B cell (primary cell): ENCODE data around the gene GABRA6. TPM values are rescaled to one million over a fixed set of nuclear protein-coding genes. Genes with fewer than 3 reads are reported as not detected.

Source experiments
- ATAC-seq: fragments of 200-7000 bp; cut with Tn5 transposase; one replicate; pipeline ENCODE4 v1.10.0; 2021; ENCODE audit warnings: low read depth, mild to moderate bottlenecking, moderate number of reproducible peaks, moderate library complexity
- CTCF ChIA-PET: fragments of 350-600 bp; sonication (Branson Sonifier 250); formaldehyde crosslinking; loops from one replicate; lab custom pipeline; 2021; ENCODE audit warnings: antibody characterized with exemption, inconsistent platforms; lab: Charles Lee
- POLR2A ChIA-PET: fragments of 350-600 bp; sonication (Branson Sonifier 250); formaldehyde crosslinking; loops from one replicate; lab custom pipeline; 2021; ENCODE audit warnings: antibody characterized with exemption; lab: Charles Lee
- DNase-seq: peaks from one replicate; pipeline ENCODE4 v3.0.0; 2013
- H2AFZ ChIP-seq: 2 replicates; pipeline ENCODE4 v1.6.1; 2012; ENCODE audit warnings: mild to moderate bottlenecking, low read depth, low read length; ENCODE audit not compliant: insufficient read depth, poor library complexity, severe bottlenecking
- H3K27ac ChIP-seq, 2 donors: 1 replicate in 1 of 2; 2 replicates in 1 of 2; pipeline ENCODE4 v1.5.1; 2012 to 2013; ENCODE audit warnings: low read length in 2 of 2, mild to moderate bottlenecking in 2 of 2, moderate library complexity in 1 of 2
- H3K27me3 ChIP-seq, 4 experiments: fragments of 200-600 bp in 1 of 4; sonication (generic) in 1 of 4; replicated peaks in 1 of 4; 1 replicate in 2 of 4; 2 replicates in 2 of 4; pipeline versions ENCODE4 v1.6.1 to v1.7.0; 2013 to 2016; ENCODE audit warnings: low read length in 3 of 4, mild to moderate bottlenecking in 2 of 4, mixed read lengths in 1 of 4, moderate library complexity in 1 of 4; ENCODE audit not compliant: insufficient read depth in 4 of 4, control insufficient read depth in 3 of 4; ENCODE audit errors: control extremely low read depth in 1 of 4
- H3K36me3 ChIP-seq, 2 experiments: replicated peaks in 1 of 2; 1 replicate in 1 of 2; 2 replicates in 1 of 2; pipeline versions ENCODE4 v1.6.1 to v1.7.1; 2013; ENCODE audit warnings: low read length in 1 of 2; ENCODE audit not compliant: insufficient read depth in 2 of 2, control insufficient read depth in 1 of 2; ENCODE audit errors: control extremely low read depth in 1 of 2, extremely low read depth in 1 of 2
- H3K4me1 ChIP-seq, 2 donors: fragments of 200-600 bp in 1 of 2; sonication (generic) in 1 of 2; 1 replicate in 1 of 2; 2 replicates in 1 of 2; pipeline versions ENCODE4 v1.5.1 to v1.6.1; 2013 to 2017; ENCODE audit warnings: low read length in 2 of 2; ENCODE audit not compliant: control insufficient read depth in 2 of 2, insufficient read depth in 2 of 2
- H3K4me2 ChIP-seq: replicated peaks from 2 replicates; pipeline ENCODE3; 2012; ENCODE audit warnings: mild to moderate bottlenecking, low read depth, low read length; ENCODE audit not compliant: poor library complexity, severe bottlenecking
- H3K4me3 ChIP-seq, 5 experiments: fragments of 200-600 bp in 1 of 5; sonication (generic) in 1 of 5; 1 replicate in 3 of 5; 2 replicates in 2 of 5; pipeline versions ENCODE4 v1.5.1 to v1.7.0; 2011 to 2016; ENCODE audit warnings: low read length in 4 of 5, mild to moderate bottlenecking in 4 of 5, low read depth in 2 of 5, control low read depth in 1 of 5, moderate library complexity in 1 of 5; ENCODE audit not compliant: insufficient read depth in 1 of 5; ENCODE audit errors: control extremely low read depth in 1 of 5, extremely low read depth in 1 of 5
- H3K79me2 ChIP-seq: fragments of 200-600 bp; sonication (generic); one replicate; pipeline ENCODE4 v1.6.0; 2016; ENCODE audit warnings: low read length; ENCODE audit not compliant: control insufficient read depth, insufficient read depth
- H3K9ac ChIP-seq: fragments of 200-600 bp; sonication (generic); 2 replicates; pipeline ENCODE4 v1.6.1; 2017; ENCODE audit warnings: mild to moderate bottlenecking, low read length, moderate library complexity
- H3K9me3 ChIP-seq, 3 donors: one replicate each; pipeline versions ENCODE4 v1.6.1 to v1.7.1; 2013; ENCODE audit warnings: low read length in 2 of 3; ENCODE audit not compliant: control insufficient read depth in 2 of 3, insufficient read depth in 1 of 3; ENCODE audit errors: control extremely low read depth in 1 of 3
- H4K20me1 ChIP-seq: 2 replicates; pipeline ENCODE4 v1.6.0; 2012; ENCODE audit warnings: mild to moderate bottlenecking, low read length; ENCODE audit not compliant: insufficient read depth, control insufficient read depth, poor library complexity, severe bottlenecking
- H3K27ac Mint-ChIP-seq: one replicate; pipeline ENCODE4 v1.8.0; 2021; ENCODE audit warnings: mixed read lengths
- H3K27me3 Mint-ChIP-seq: one replicate; pipeline ENCODE4 v1.8.0; 2021; ENCODE audit warnings: mixed read lengths
- H3K4me1 Mint-ChIP-seq: one replicate; pipeline ENCODE4 v1.8.0; 2021; ENCODE audit warnings: mixed read lengths
- H3K4me3 Mint-ChIP-seq: one replicate; pipeline ENCODE4 v1.8.0; 2021; ENCODE audit warnings: mixed read lengths
- H3K9me3 Mint-ChIP-seq: one replicate; pipeline ENCODE4 v1.8.0; 2022; ENCODE audit warnings: mixed read lengths; ENCODE audit not compliant: insufficient read depth
- EZH2 ChIP-seq: IDR thresholded peaks from 2 replicates; pipeline ENCODE4 v1.6.1; 2012; ENCODE audit warnings: borderline replicate concordance, low read depth, mild to moderate bottlenecking, moderate library complexity, low read length; ENCODE audit not compliant: insufficient read depth, poor library complexity, severe bottlenecking
- WGBS: methylation state at CpG from one replicate; pipeline ENCODE4 v1.1.5; 2013; ENCODE audit warnings: missing lambda C conversion rate; ENCODE audit not compliant: insufficient coverage; 5-methylcytosine and 5-hydroxymethylcytosine counted together
- intact Hi-C: fragments of 100-400 bp; cut with micrococcal nuclease; formaldehyde crosslinking; loops from one replicate; pipeline ENCODE4 v1.10.0; 2022
- polyA plus RNA-seq: library from polyadenylated mRNA; depleted of rRNA; stranded (reverse); fragments of >200 nt; gene quantifications from 2 replicates; pipeline ENCODE4 v1.2.3, GENCODE V29; 2012
- total RNA-seq, 2 donors: library from RNA; stranded (reverse); fragments of 120-200 nt in 1 of 2; gene quantifications; 1 replicate in 1 of 2; 2 replicates in 1 of 2; pipeline versions ENCODE4 v1.2.3 to v1.2.4, GENCODE V29; 2013 to 2022
- TF ChIP-seq, protein P1 (sequence below): fragments of 200-600 bp; IDR thresholded peaks from one replicate; pipeline ENCODE4 v1.8.0; 2022; ENCODE audit warnings: antibody characterized with exemption, mild to moderate bottlenecking

Gene GABRA6
- total and polyA plus RNA-seq, 2 donors (not counting 1 experiment from before 2014, with no cell fraction given), result not detected

DNA sequence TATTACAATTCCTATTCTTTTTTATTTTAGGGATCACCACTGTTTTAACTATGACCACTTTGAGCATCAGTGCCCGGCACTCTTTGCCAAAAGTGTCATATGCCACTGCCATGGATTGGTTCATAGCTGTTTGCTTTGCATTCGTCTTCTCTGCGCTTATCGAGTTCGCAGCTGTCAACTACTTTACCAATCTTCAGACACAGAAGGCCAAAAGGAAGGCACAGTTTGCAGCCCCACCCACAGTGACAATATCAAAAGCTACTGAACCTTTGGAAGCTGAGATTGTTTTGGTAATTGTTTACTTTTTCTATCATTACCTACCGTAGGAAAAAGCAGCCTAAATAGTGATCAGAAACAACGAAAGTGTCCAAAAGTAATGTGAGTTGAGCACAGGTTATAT is 6.4 kb downstream of the GABRA6 start:
- no peaks in the 10 kb centered on the region for H3K79me2 ChIP-seq
- TF ChIP-seq EZH2, result no peak
- TF ChIP-seq, protein P1, sequence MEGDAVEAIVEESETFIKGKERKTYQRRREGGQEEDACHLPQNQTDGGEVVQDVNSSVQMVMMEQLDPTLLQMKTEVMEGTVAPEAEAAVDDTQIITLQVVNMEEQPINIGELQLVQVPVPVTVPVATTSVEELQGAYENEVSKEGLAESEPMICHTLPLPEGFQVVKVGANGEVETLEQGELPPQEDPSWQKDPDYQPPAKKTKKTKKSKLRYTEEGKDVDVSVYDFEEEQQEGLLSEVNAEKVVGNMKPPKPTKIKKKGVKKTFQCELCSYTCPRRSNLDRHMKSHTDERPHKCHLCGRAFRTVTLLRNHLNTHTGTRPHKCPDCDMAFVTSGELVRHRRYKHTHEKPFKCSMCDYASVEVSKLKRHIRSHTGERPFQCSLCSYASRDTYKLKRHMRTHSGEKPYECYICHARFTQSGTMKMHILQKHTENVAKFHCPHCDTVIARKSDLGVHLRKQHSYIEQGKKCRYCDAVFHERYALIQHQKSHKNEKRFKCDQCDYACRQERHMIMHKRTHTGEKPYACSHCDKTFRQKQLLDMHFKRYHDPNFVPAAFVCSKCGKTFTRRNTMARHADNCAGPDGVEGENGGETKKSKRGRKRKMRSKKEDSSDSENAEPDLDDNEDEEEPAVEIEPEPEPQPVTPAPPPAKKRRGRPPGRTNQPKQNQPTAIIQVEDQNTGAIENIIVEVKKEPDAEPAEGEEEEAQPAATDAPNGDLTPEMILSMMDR, result no peak
- H3K4me1 Mint-ChIP-seq, result no peaks in the 10 kb centered on the region
- no peaks in the 10 kb centered on the region for H3K9me3 ChIP-seq
- no peaks in the 10 kb centered on the region for H3K9me3 Mint-ChIP-seq
- POLR2A ChIA-PET, result no interaction called here
- intact Hi-C loops, result no loop called here
- no peaks in the 10 kb centered on the region for H3K36me3 ChIP-seq
- H3K27me3 ChIP-seq, result no peaks in the 10 kb centered on the region
- H3K27ac ChIP-seq, result no peak overlapping the region
- no peaks in the 10 kb centered on the region for H4K20me1 ChIP-seq
- CTCF ChIA-PET, result no interaction called here
- no peak overlapping the region for H3K4me3 ChIP-seq
- H3K27ac Mint-ChIP-seq, result no peak overlapping the region
- 100% methylated on average over 4 of the region's 7 CpGs for WGBS
- H2AFZ ChIP-seq, result no peak overlapping the region
- H3K9ac ChIP-seq, result no peak overlapping the region
- no peak overlapping the region for H3K4me2 ChIP-seq
- no peaks in the 10 kb centered on the region for H3K4me1 ChIP-seq
- DNase-seq, result no peak
- no peak overlapping the region for H3K4me3 Mint-ChIP-seq
- H3K27me3 Mint-ChIP-seq, result no peaks in the 10 kb centered on the region
- no peak for ATAC-seq

DNA sequence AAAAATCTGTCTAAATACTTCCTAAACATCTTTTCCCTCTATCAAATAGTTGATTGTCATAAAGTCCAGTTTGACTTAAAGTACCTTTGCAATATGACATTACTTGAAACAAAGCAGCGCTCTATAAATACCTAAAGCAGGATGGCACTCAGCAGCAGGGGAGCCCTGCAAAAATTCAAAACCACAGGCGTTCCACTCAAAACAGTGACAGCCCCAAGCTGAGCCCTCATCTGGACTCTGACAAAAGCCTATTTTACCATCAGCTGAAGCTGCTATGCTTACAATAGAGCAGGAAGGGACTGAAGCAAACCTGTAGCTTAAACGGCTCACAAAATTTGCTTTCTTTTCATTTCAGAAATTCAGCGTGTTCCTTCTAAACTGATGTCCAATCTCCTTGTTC is 11.5 kb downstream of the GABRA6 start:
- Histone ChIP-seq H2AFZ (no peak overlapping the region), H4K20me1 (no peaks in the 10 kb centered on the region), H3K9ac (no peak overlapping the region), H3K27ac (no peak overlapping the region), H3K79me2 (no peaks in the 10 kb centered on the region), H3K36me3 (no peaks in the 10 kb centered on the region), H3K27me3 (no peaks in the 10 kb centered on the region), H3K4me1 (no peaks in the 10 kb centered on the region), H3K4me3 (no peak overlapping the region), H3K4me2 (no peak overlapping the region), H3K9me3 (no peaks in the 10 kb centered on the region)
- peaks cover 2% of the 10 kb centered on the region for H3K9me3 Mint-ChIP-seq
- ChIA-PET CTCF (no interaction called here), POLR2A (no interaction called here)
- intact Hi-C loops, result no loop called here
- H3K27ac Mint-ChIP-seq, result no peak overlapping the region
- no peak for ATAC-seq
- DNase-seq, result no peak
- H3K27me3 Mint-ChIP-seq, result no peaks in the 10 kb centered on the region
- H3K4me3 Mint-ChIP-seq, result no peak overlapping the region
- TF ChIP-seq EZH2, result no peak
- TF ChIP-seq, protein P1, result no peak
- WGBS, result 89% methylated on average over 4 of the region's 4 CpGs
- H3K4me1 Mint-ChIP-seq, result no peaks in the 10 kb centered on the region
